ENCODE results near the gene FILIP1L. TPM values are rescaled to one million over a fixed set of nuclear protein-coding genes. Genes with fewer than 3 reads are reported as not detected.

FILIP1L gene
- total and polyA plus RNA-seq, 2 of the 8 experiments (the other 6 are each of a cell fraction or from before 2014, with no cell fraction given) = 0.06 to 0.09 TPM

- TF ChIP-seq CHD7 (IDR thresholded peaks at IDR 0.05; ENCODE audit: insufficient replicate concordance, low read length) (no peak), ATF2 (IDR thresholded peaks at IDR 0.05; ENCODE audit: low read length) (no peak), NANOG (IDR thresholded peaks at IDR 0.05; ENCODE audit: insufficient read depth, low read depth, low read length, poor library complexity, severe bottlenecking) (no peak), SP1 (IDR thresholded peaks at IDR 0.05; ENCODE audit: low read depth, low read length) (no peak)
These were observed 198.3 kb downstream of the FILIP1L start (continued) for GRCh38 chr3:99915906-99916432.

Measured in H1 (cell line).